SJCRH30 (cell line): Measurements from ENCODE around the gene ABCB6. TPM values are rescaled to one million over a fixed set of nuclear protein-coding genes. Genes with fewer than 3 reads are reported as not detected.
"Not testable (repeated sequence)": the region's sequence is repeated elsewhere in the genome, so short reads cannot be mapped to it uniquely, and the experiment has no call there.

ENCODE experiments used
- DNase-seq, 2 experiments: peaks; one replicate each; pipeline ENCODE4 v3.0.0-alpha.2; 2015 to 2020
- H3K27ac ChIP-seq: fragments of 250-450 bp; sonication (Bioruptor Pico); 2 replicates; pipeline ENCODE4 v1.5.1; 2020; ENCODE audit warnings: mild to moderate bottlenecking, moderate library complexity
- H3K27me3 ChIP-seq: fragments of 250-450 bp; sonication (Bioruptor Pico); 2 replicates; pipeline ENCODE4 v1.5.1; 2020; ENCODE audit warnings: mild to moderate bottlenecking, moderate library complexity
- H3K36me3 ChIP-seq: fragments of 250-450 bp; sonication (Bioruptor Pico); 2 replicates; pipeline ENCODE4 v1.5.1; 2020; ENCODE audit warnings: mild to moderate bottlenecking, moderate library complexity
- H3K4me1 ChIP-seq: fragments of 250-450 bp; sonication (Bioruptor Pico); 2 replicates; pipeline ENCODE4 v1.5.1; 2020; ENCODE audit warnings: mild to moderate bottlenecking, moderate library complexity
- H3K4me3 ChIP-seq: fragments of 250-450 bp; sonication (Bioruptor Pico); 2 replicates; pipeline ENCODE4 v1.5.1; 2020; ENCODE audit warnings: mild to moderate bottlenecking, moderate library complexity
- H3K9me3 ChIP-seq: fragments of 250-450 bp; sonication (Bioruptor Pico); replicated peaks from 2 replicates; pipeline ENCODE4 v1.5.1; 2020; ENCODE audit warnings: mild to moderate bottlenecking, moderate library complexity
- total RNA-seq: library from RNA; depleted of rRNA; stranded (reverse); fragments of >200 nt; shearing (Covaris generic); gene quantifications from 2 replicates; pipeline ENCODE4 v1.2.3, GENCODE V29; 2014

Gene ABCB6
- total RNA-seq, 1 experiment from 2014 or later = 26.5 TPM

DNA sequence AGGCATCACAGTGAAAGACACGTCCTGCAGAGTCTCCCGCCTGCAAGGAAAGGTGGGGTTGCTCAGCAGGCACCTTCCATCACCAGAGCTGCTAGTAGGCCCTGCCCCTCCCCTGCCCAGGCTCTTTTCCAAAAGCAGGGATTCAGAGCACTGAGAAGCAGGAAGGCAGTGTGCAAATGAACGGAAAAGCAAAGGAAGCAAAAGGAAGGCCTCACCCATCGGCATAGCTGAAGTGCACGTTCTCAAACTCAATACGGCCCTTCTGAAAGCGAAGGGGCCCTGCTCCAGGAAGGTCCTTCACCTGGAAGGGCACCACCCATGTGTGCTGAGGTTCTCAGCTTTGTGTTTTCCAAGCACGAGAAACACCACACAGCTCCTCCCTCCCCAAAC lies 5.7 kb downstream of the ABCB6 start:
- H3K4me1 ChIP-seq = no peaks in the 10 kb centered on the region; the same call in 1 of the 2 replicates
- no peak overlapping the region for H3K27ac ChIP-seq
- peaks cover 30% of the 10 kb centered on the region for H3K36me3 ChIP-seq
- no peaks in the 10 kb centered on the region for H3K27me3 ChIP-seq
- no peak overlapping the region for H3K4me3 ChIP-seq
- no peak for DNase-seq
- H3K9me3 ChIP-seq = no peaks in the 10 kb centered on the region

DNA sequence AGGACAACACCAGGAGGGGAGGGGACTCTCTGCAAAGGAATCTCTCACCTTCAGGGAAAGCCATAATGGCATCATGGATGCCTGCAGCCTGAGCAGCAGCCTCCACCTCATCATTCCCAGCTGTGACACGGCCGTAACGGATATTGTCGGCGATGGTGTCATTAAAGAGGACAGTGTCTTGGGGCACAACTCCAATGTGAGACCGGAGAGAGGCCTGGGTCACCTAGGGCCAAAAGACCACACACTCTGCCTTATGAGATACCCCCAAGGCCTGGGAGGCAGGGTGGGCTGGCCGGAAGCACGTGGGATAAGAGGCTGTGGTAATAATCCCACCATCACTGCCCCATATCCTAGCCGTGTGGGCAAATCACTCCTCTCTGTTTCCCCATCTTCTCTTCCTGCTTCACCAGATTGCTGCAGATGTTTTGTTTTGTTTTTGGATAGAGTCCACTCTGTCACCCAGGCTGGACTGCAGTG lies 7.8 kb downstream of the ABCB6 start:
- H3K4me3 ChIP-seq = no peak overlapping the region
- DNase-seq = no peak
- H3K9me3 ChIP-seq = no peaks in the 10 kb centered on the region
- peaks cover 30% of the 10 kb centered on the region for H3K36me3 ChIP-seq
- no peak overlapping the region for H3K27ac ChIP-seq
- H3K4me1 ChIP-seq = no peaks in the 10 kb centered on the region
- no peaks in the 10 kb centered on the region for H3K27me3 ChIP-seq

DNA sequence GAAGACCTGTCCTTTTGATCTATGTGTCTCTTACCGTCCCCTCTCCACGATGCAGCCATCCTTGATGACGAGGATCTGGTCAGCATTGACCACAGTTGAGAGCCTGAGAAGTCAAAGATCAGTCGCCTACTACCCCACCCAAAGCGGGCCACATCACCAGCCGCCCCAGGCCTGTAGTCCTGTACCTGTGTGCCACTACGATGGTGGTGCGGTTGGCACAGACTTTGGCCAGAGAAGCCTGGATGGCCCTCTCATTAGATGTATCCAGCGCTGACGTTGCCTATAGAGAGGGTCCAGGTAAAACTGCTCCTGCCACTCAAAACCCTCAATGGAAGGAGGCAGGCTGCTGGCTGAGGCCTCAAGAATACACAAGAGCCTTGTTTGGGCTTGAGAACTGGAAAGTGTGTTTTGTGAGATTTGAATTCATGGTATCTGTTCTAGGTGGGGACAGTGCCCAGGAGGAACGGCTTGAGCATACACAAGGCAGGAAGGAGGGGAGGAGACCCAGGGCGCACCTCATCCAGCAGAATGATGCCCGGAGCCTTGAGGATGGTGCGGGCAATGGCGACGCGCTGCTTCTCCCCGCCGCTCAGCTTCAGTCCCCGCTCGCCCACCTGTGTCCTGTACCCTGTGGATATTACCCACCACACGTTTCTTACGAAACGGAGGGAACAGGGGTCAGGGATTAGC lies 8.4 kb downstream of the ABCB6 start:
- Histone ChIP-seq H3K4me1 (no peaks in the 10 kb centered on the region), H3K27me3 (no peaks in the 10 kb centered on the region), H3K36me3 (peaks cover 30% of the 10 kb centered on the region), H3K9me3 (no peaks in the 10 kb centered on the region), H3K4me3 (no peak overlapping the region), H3K27ac (no peak overlapping the region)
- no peak for DNase-seq

DNA sequence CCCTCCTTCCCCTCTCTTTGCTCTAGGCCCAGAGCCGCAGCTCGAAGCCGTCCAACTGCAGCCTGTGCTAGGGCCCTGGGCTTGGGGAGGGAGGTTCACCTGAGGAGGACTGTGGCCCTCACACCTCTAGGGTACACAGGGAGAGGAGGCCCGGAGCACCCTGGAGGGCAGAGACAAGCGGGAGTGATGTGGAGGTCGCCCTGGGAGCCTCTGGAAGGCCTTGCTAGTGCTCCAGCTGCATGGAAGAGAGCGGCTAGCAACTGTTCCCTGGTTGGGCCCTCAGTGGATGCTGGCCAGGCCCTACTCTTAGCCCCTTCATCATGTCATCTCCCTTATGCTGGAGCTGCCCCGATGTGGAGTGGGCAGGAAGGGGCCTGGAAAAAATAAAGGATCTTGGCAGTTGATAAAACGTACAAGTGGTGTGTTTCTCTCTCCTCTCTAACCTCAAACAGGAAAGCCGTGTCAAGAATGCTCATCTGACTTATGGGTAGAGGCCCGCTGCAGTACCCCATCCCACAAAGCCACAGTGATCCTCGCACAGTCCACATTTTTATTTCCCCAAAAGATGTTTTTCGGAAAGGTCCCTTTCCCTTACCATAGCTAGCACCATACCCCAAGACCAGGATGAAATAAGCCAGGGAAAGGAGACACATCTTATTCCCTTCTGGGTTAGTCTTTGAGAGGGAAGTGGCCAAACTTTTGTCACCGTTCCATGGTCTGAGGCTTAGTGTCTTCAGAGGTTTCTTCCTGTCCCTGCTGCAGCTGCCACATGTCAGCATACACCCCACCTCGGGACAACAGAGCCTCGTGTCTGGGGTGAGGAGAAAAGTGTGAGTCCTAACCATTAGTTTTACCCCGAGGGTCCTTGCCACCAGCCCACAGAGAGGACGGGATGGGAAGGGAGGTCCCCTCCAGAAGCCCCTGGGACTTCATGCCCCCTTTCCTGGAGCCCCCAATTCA lies 9.2 kb downstream of the ABCB6 start:
- H3K36me3 ChIP-seq = peaks cover 23% of the 10 kb centered on the region
- no peak overlapping the region for H3K4me3 ChIP-seq
- no peak overlapping the region for H3K27ac ChIP-seq
- no peaks in the 10 kb centered on the region for H3K4me1 ChIP-seq
- no peak for DNase-seq
- H3K27me3 ChIP-seq = no peaks in the 10 kb centered on the region
- H3K9me3 ChIP-seq = no peaks in the 10 kb centered on the region

DNA sequence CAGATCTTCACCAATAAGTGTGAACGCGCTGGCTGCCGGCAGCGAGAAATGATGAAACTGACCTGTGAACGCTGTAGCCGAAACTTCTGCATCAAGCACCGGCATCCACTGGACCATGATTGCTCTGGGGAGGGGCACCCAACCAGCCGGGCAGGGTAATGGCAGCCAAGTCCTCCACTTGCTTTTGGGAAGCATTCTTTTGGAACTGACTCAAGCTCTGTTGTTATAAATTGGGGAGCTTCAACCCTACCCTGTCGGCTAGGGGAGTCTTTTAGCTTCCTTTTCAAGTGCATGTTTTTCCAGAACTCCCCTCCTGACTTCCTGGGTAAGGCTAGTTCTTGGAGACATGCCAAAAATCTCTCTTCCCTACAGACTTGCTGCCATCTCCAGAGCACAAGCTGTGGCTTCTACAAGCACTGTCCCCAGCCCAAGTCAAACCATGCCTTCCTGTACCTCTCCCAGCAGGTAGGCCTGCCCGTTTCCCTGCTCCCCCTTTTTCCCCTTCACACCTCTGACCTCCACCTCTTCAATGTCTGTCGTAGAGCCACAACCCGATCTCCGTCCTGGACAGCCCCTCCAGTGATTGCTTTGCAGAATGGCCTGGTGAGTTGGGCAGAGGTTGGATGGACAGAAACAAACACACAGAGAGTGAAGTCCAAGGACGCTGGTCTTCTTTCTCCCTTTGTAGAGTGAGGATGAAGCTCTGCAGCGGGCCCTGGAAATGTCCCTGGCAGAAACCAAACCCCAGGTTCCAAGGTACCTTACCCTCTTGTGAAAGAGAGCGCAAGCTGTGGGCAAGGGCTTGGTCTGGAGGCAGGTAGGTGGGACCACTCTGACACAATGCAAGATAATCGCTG lies 10.6 kb downstream of the ABCB6 start:
- Histone ChIP-seq H3K4me3 (no peak overlapping the region), H3K4me1 (no peaks in the 10 kb centered on the region), H3K9me3 (no peaks in the 10 kb centered on the region), H3K27ac (no peak overlapping the region), H3K27me3 (no peaks in the 10 kb centered on the region), H3K36me3 (peaks cover 9% of the 10 kb centered on the region; the same call in 1 of the 2 replicates)
- DNase-seq = peak in 1 of 2 experiments; percentile 34

DNA sequence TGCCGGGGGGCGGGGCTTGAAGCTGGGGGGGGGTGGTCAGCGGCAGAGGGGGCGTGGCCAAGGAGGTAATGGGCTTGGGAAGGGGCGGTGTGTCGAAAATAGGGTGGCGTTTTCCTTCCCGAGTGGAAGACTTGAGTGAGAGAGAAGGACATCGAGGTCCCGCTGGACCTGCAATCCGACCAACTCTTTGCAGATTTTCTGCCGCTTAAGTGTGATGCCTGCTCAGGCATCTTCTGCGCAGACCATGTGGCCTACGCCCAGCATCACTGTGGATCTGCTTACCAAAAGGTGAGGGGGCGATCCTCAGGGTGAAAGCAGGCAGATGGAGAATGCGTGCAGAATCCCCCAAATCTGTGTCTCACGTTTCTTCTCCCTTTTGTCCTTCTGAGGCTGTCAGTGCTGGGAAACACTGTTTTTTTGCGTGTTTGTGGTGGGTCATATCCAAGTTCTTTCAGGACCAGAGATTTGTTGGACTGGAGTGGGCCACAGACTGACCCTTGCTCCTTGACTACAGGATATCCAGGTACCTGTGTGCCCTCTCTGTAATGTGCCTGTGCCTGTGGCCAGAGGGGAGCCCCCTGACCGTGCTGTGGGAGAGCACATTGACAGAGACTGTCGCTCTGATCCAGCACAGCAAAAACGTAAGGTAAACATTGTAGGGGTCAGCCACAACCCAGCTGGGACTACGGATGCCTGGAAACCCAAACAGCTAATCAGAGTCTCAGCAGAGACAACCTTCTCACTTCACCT lies 11.4 kb downstream of the ABCB6 start:
- no peaks in the 10 kb centered on the region for H3K4me1 ChIP-seq
- no peaks in the 10 kb centered on the region for H3K9me3 ChIP-seq
- peak overlapping the region; percentile 64 for H3K4me3 ChIP-seq
- H3K27me3 ChIP-seq = no peaks in the 10 kb centered on the region
- H3K36me3 ChIP-seq = peaks cover 2% of the 10 kb centered on the region; the same call in 1 of the 2 replicates
- H3K27ac ChIP-seq = no peak overlapping the region
- DNase-seq = no peak

DNA sequence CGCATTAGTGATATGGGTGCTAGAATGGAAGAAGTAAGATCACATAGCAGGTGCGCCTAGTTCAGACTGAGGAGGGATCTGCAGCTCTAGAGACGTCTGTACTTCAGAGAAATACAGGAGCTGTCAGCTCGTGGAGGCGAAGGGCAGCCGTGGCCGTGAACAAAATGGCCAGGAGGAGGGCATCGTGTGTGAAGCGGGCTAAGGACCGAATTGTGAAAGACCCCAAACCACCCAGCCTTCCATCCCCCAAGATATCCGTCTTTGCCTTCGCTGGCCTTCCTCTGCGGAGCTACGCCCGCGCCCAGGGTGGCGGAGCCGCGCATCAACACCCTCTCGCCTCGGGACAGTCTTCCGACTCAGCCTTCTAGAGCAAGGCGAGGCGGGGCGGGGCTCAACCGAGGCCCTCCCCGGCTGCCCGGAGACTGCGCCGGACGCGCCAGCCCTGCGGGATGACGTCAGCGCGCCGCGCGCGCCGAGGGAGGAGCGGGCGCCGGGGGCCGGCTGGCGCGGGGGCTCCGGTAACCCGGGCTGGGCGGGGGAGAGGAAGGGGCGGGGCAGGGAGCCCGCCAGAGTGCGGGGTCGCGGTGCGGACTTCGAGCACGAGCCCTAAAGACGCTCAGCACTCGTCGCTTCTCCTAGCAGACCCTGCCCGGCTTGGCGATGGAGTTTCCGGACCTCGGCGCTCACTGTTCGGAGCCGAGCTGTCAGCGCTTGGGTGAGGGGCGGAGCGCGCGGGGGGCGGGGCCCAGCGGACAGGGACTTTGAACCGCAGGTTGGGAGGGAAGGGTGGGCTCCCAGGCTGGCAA lies 12.2 kb downstream of the ABCB6 start, which contains the start of gene ZFAND2B:
ZFAND2B (plus strand) TSS at position 455 of the 806 bp plus-strand sequence; CDS start at position 661, 206 bp downstream.
- DNase-seq = peak; percentile 92 to 94
- peaks cover 2% of the 10 kb centered on the region; the same call in 1 of the 2 replicates for H3K36me3 ChIP-seq
- H3K4me1 ChIP-seq = no peaks in the 10 kb centered on the region
- peak within 1 kb of the TSS; percentile 64 for H3K4me3 ChIP-seq
- no peaks in the 10 kb centered on the region for H3K27me3 ChIP-seq
- H3K27ac ChIP-seq = no peak within 1 kb of the TSS
- H3K9me3 ChIP-seq = no peaks in the 10 kb centered on the region

DNA sequence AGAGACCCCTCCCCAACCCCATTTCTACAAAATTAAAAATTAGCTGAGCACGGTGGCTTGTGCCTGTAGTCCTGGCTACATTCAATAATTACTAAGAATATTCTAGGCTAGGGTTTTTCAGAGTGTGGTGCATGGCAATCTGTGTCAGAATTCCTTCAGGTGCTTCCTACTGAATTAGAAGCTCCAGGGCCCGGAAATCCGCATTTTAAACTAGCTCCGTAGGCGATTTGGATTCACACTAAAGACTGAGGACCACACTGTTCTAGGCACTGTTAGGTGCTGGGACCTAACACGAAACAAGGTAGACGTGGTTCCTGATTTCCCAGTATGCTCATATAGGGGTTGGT lies 12.8 kb downstream of the ABCB6 start:
- Histone ChIP-seq H3K27me3 (no peaks in the 10 kb centered on the region), H3K36me3 (peaks cover 2% of the 10 kb centered on the region; the same call in 1 of the 2 replicates), H3K27ac (no peak overlapping the region), H3K4me1 (no peaks in the 10 kb centered on the region), H3K9me3 (no peaks in the 10 kb centered on the region), H3K4me3 (peak overlapping the region; percentile 64)
- no peak for DNase-seq

DNA sequence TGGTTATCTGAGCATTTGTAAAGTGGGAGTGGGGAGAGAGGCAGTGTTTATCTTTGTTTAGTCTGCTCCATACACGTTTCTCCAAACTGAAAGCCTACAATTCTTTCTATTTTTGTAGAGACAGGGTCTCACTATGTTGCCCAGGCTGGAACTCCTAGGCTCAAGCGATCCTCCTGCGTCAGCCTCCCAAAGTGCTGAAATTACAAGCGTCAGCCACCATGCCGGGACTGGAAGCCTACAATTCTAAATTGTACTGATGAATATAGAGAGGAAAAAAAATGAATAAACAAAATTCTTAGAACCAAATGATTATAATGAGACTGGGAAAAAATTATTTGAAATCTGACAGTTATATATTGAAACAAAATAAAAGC lies 13.6 kb downstream of the ABCB6 start:
- no peak overlapping the region for H3K4me3 ChIP-seq
- no peaks in the 10 kb centered on the region for H3K4me1 ChIP-seq
- no peaks in the 10 kb centered on the region for H3K9me3 ChIP-seq
- H3K27me3 ChIP-seq = no peaks in the 10 kb centered on the region
- DNase-seq = no peak
- H3K27ac ChIP-seq = no peak overlapping the region
- H3K36me3 ChIP-seq = peaks cover 2% of the 10 kb centered on the region; the same call in 1 of the 2 replicates

DNA sequence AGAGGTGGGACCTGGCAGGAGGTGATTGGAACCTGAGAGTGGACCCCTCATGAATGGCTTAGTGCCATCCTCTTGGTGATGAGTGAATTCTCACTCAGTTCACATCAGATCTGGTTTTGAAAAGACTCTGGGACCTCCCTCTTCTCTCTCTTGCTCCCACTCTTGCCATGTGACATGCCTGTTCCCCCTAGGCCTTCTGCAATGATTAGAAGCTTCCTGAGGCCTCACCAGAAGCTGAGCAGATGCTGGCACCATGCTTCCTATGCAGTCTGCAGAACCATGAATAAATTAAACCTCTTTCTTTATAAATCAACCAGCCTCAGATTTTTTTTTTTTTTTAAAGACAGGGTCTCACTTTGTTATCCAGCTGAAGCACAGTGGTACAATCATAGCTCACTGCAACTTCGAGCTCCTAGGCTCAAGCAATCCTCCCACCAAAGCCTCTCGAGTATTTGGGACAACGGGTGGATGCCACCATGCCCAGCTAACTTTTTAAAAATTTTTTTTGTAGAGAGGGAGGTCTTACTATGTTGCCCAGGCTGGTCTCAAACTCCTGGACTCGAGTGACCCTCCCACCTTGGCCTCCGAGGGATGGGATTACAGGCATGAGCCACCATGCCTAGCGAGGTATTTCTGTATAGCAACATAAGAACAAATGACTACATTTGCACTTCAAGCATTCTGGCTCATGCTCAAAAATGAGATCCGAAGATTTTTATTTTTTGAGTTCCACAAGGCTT lies 14.2 kb downstream of the ABCB6 start:
- Histone ChIP-seq H3K9me3 (no peaks in the 10 kb centered on the region), H3K27me3 (no peaks in the 10 kb centered on the region), H3K4me3 (no peak overlapping the region), H3K4me1 (no peaks in the 10 kb centered on the region), H3K36me3 (0 out of 2 replicates have a peak, but pooled peaks cover 2% of the 10 kb centered on the region), H3K27ac (no peak overlapping the region)
- DNase-seq = no peak

DNA sequence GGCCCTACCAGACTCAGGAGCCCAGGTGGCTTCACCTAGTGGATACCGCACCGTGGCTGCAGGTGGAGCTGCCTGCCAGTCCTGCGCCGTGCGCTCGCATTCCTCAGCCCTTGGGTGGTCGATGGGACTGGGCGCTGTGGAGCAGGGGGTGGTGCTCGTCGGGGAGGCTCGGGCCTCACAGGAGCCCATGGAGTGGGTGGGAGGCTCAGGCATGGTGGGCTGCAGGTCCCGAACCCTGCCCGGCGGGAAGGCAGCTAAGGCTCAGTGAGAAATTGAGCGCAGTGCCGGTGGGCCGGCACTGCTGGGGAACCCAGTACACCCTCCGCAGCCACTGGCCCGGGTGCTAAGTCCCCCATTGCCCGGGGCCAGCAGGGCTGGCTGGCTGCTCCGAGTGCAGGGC lies 17.4 kb downstream of the ABCB6 start:
- not testable (repeated sequence) for H3K27ac ChIP-seq, H3K27me3 ChIP-seq, H3K9me3 ChIP-seq, H3K4me3 ChIP-seq, DNase-seq, H3K36me3 ChIP-seq, H3K4me1 ChIP-seq

DNA sequence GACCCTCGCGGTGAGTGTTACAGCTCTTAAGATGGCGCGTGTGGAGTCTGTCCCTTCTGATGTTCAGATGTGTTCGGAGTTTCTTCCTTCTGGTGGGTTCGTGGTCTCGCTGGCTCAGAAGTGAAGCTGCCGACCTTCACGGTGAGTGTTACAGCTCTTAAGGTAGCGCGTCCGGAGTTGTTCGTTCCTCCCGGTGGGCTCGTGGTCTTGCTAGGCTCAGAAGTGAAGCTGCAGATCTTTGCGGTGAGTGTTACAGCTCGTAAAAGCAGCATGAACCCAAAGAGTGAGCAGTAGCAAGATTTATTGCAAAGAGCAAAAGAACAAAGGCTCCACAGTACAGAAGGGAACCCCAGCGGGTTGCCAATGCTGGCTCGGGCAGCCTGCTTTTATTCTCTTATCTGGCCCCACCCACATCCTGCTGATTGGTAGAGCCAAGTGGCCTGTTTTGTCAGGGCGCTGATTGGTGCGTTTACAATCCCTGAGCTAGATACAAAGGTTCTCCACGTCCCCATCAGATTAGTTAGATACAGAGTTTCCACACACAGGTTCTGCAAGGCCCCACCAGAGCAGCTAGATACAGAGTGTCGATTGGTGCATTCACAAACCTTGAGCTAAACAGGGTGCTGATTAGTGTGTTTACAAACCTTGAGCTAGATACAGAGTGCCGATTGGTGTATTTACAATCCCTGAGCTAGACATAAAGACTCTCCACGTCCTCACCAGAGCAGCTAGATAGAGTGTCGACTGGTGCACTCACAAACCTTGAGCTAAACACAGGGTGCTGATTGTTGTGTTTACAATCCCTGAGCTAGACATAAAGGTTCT lies 18.0 kb downstream of the ABCB6 start:
- H3K27me3 ChIP-seq, H3K36me3 ChIP-seq, DNase-seq, H3K9me3 ChIP-seq, H3K27ac ChIP-seq, H3K4me3 ChIP-seq, H3K4me1 ChIP-seq: not testable (repeated sequence)
